Colon (tissue), 2 donors: ENCODE results near the gene SYT8.
"Not testable (repeated sequence)": the region's sequence is repeated elsewhere in the genome, so short reads cannot be mapped to it uniquely, and the experiment has no call there.

Experiments
- FAIRE-seq: peaks from 2 replicates; lab custom pipeline; 2012; peaks lifted over from hg19 to GRCh38; lab: Jason Lieb, UNC
- donor health status: control.
- donor health status: control.

Gene SYT8

GRCh38 chr11:1834779-1835670 lies at the start of gene SYT8:
Gene SYT8 (plus strand): TSS chr11:1834990. CDS start chr11:1835106, 116 bp downstream.
- FAIRE-seq: no peak

GRCh38 chr11:1785749-1786413 lies 48.9 kb upstream of the SYT8 start:
- FAIRE-seq: no peak

- no peak for FAIRE-seq
Observed at GRCh38 chr11:1786466-1786865, 48.3 kb upstream of the SYT8 start.

- FAIRE-seq: peak; percentile 70
Observed at GRCh38 chr11:1791912-1792311, 42.9 kb upstream of the SYT8 start.

- no peak for FAIRE-seq
Observed at GRCh38 chr11:1792461-1792860, 42.3 kb upstream of the SYT8 start.

GRCh38 chr11:1793081-1793480 lies 41.7 kb upstream of the SYT8 start:
- FAIRE-seq: no peak

- no peak for FAIRE-seq
Observed at GRCh38 chr11:1796413-1797011, 38.3 kb upstream of the SYT8 start.

- FAIRE-seq: no peak
Observed at GRCh38 chr11:1797391-1798125, 37.2 kb upstream of the SYT8 start.

- FAIRE-seq: no peak
Observed at GRCh38 chr11:1803246-1803645, 31.5 kb upstream of the SYT8 start.

- FAIRE-seq: not testable (repeated sequence)
Observed at GRCh38 chr11:1803835-1804519, 30.8 kb upstream of the SYT8 start.

GRCh38 chr11:1805525-1805924 lies 29.3 kb upstream of the SYT8 start:
- no peak for FAIRE-seq

GRCh38 chr11:1807264-1807995 lies 27.4 kb upstream of the SYT8 start:
- no peak for FAIRE-seq

- no peak for FAIRE-seq
Observed at GRCh38 chr11:1810761-1811160, 24.0 kb upstream of the SYT8 start.

- FAIRE-seq: no peak
Observed at GRCh38 chr11:1812274-1812673, 22.5 kb upstream of the SYT8 start.

- no peak for FAIRE-seq
Observed at GRCh38 chr11:1812801-1813200, 22.0 kb upstream of the SYT8 start.

GRCh38 chr11:1813356-1813755 lies 21.4 kb upstream of the SYT8 start:
- FAIRE-seq: not testable (repeated sequence)

- FAIRE-seq: no peak
Observed at GRCh38 chr11:1814691-1815090, 20.1 kb upstream of the SYT8 start.

GRCh38 chr11:1815311-1815710 lies 19.5 kb upstream of the SYT8 start:
- no peak for FAIRE-seq

GRCh38 chr11:1815751-1816150 lies 19.0 kb upstream of the SYT8 start:
- no peak for FAIRE-seq

- no peak for FAIRE-seq
Observed at GRCh38 chr11:1817000-1817399, 17.8 kb upstream of the SYT8 start.

- no peak for FAIRE-seq
Observed at GRCh38 chr11:1817511-1817910, 17.3 kb upstream of the SYT8 start.
